ENCODE data around the gene BCKDK.

BCKDK gene

DNA sequence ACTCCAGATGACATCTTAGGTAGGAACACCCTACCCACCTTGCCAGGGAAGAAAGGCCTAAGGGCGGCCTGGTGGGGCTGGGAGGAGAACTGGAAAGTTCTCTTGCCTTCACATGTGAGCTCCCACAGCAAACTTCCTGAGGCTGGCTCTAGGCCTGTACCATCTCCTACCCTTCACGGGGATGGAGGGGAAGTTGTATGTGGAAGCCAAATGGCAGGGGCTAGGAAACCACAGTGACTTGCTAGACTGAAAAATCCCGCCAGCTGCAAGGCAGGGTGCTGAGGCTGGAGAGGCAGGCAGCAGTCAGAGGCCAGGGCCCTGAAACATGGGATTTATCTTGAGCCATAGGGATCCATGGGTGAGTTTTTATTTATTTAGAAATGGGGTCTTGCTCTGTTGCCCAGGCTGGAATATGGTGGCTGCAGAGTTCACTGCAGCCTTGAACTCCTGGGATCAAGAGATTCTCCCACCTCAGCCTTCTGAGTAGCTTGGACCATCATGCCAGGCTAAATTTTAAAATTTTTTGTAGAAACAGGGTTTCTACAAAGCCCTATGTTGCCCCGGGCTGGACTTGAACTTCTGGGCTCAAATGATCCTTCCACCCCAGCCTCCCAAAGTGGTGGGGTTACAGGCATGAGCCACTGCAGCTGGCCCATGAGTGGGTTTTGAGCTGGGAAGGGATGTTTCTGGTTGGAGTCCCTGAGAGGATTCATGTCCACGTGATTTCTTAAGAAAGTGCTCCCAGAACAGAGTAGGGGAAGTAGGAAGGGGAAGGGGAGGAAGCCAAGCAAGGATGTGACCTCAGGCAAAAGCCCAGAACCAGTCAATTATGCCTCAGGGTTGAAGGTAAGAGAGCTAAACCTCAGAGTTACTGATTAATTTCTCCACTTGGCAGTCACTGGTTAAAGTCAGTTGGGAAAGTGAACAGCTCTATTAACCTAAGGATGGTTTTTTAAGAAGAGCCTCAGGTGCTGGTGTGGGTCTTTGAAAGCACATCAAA lies 5.2 kb downstream of the BCKDK start:
- TF ChIP-seq, protein P1, sequence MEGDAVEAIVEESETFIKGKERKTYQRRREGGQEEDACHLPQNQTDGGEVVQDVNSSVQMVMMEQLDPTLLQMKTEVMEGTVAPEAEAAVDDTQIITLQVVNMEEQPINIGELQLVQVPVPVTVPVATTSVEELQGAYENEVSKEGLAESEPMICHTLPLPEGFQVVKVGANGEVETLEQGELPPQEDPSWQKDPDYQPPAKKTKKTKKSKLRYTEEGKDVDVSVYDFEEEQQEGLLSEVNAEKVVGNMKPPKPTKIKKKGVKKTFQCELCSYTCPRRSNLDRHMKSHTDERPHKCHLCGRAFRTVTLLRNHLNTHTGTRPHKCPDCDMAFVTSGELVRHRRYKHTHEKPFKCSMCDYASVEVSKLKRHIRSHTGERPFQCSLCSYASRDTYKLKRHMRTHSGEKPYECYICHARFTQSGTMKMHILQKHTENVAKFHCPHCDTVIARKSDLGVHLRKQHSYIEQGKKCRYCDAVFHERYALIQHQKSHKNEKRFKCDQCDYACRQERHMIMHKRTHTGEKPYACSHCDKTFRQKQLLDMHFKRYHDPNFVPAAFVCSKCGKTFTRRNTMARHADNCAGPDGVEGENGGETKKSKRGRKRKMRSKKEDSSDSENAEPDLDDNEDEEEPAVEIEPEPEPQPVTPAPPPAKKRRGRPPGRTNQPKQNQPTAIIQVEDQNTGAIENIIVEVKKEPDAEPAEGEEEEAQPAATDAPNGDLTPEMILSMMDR (IDR thresholded peaks at IDR 0.05; ENCODE audit: extremely low read depth, insufficient read depth, missing control alignments), result no peak
- in situ Hi-C loops (cut with MboI; ENCODE audit: low pct_unique_long_range_greater_than_20kb, low sequenced_read_pairs, unreplicated experiment), result no loop called here
- no peak for DNase-seq (ENCODE audit: low spot score)

- no peak for DNase-seq (ENCODE audit: low spot score)
- in situ Hi-C loops (cut with MboI; ENCODE audit: low pct_unique_long_range_greater_than_20kb, low sequenced_read_pairs, unreplicated experiment), result no loop called here
- TF ChIP-seq, protein P1 (IDR thresholded peaks at IDR 0.05; ENCODE audit: extremely low read depth, insufficient read depth, missing control alignments), result no peak
These were observed 6.3 kb downstream of the BCKDK start for GRCh38 chr16:31114468-31114867.

DNA sequence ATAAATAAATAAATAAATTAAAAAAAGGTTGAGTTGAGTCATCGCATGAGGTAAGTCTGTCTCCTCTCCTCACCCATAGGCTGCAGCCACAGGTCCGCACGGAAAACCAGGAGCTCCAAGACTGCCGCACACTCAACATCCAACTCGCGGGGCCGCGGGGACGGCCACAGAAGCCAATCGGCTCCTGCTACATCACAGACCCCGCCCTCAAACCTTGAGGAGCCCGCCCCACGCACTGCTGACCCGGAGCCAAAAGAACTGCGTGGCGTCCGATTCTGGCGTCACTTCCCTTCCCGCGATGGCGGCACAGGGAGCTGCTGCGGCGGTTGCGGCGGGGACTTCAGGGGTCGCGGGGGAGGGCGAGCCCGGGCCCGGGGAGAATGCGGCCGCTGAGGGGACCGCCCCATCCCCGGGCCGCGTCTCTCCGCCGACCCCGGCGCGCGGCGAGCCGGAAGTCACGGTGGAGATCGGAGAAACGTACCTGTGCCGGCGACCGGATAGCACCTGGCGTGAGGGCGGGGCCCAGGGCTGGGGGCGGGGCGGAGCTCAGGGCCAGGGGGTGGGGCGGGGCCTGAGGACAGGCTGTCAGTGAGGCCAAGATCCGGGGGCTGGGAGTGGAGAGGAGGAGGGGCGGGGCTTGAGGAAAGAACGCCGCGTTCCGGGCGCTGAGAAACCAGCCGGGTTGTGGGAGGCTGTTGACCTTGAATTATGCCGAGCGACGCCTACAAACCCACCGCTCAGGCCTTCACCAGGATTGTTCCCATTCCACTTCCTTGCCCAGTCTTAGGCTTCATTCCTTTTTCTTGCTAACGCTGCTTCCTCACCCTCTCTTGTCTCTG lies 9.4 kb downstream of the BCKDK start, which contains the start of gene KAT8:
Gene KAT8 (plus strand): TSS at position 281 of the 839 bp plus-strand sequence. CDS start 18 bp downstream, at position 299.
- TF ChIP-seq, protein P1 (IDR thresholded peaks at IDR 0.05; ENCODE audit: extremely low read depth, insufficient read depth, missing control alignments), result no peak
- peak; percentile 99 for DNase-seq (ENCODE audit: low spot score)
- in situ Hi-C loops (cut with MboI; ENCODE audit: low pct_unique_long_range_greater_than_20kb, low sequenced_read_pairs, unreplicated experiment), result no loop called here

GRCh38 chr16:31118223-31119155 lies 10.3 kb downstream of the BCKDK start:
- no peak for DNase-seq (ENCODE audit: low spot score)
- TF ChIP-seq, protein P1 (IDR thresholded peaks at IDR 0.05; ENCODE audit: extremely low read depth, insufficient read depth, missing control alignments), result no peak
- in situ Hi-C loops (cut with MboI; ENCODE audit: low pct_unique_long_range_greater_than_20kb, low sequenced_read_pairs, unreplicated experiment), result no loop called here

GRCh38 chr16:31120129-31120528 lies 11.9 kb downstream of the BCKDK start:
- TF ChIP-seq, protein P1 (IDR thresholded peaks at IDR 0.05; ENCODE audit: extremely low read depth, insufficient read depth, missing control alignments), result no peak
- in situ Hi-C loops (cut with MboI; ENCODE audit: low pct_unique_long_range_greater_than_20kb, low sequenced_read_pairs, unreplicated experiment), result no loop called here
- DNase-seq (ENCODE audit: low spot score), result no peak
